Gastroesophageal sphincter (tissue), 4 donors: Measurements from ENCODE around the gene SERTAD1. TPM values are rescaled to one million over a fixed set of nuclear protein-coding genes. Genes with fewer than 3 reads are reported as not detected.

Experiments used
- ATAC-seq: fragments of 150-250 bp; one replicate; pipeline ENCODE4 v1.9.1; 2016; ENCODE audit warnings: mild to moderate bottlenecking, moderate library complexity
- H3K27ac ChIP-seq, 4 donors: fragments of 200-600 bp; sonication (generic) in 3 of 4; 1 replicate in 3 of 4; 2 replicates in 1 of 4; pipeline ENCODE4 v1.5.1; 2016 to 2019
- H3K27me3 ChIP-seq: fragments of 200-600 bp; sonication (generic); one replicate; pipeline ENCODE4 v1.5.1; 2019
- H3K36me3 ChIP-seq, 2 donors: fragments of 200-600 bp; sonication (generic); one replicate each; pipeline ENCODE4 v1.5.1; 2019; ENCODE audit warnings: control low read depth in 1 of 2
- H3K4me1 ChIP-seq, 3 donors: fragments of 200-600 bp; sonication (generic); 1 replicate in 2 of 3; 2 replicates in 1 of 3; pipeline ENCODE4 v1.5.1; 2016 to 2019; ENCODE audit warnings: control low read depth in 2 of 3
- H3K4me3 ChIP-seq, 2 donors: fragments of 200-600 bp; sonication (generic); one replicate each; pipeline ENCODE4 v1.5.1; 2019; ENCODE audit warnings: mild to moderate bottlenecking in 1 of 2, moderate library complexity in 1 of 2
- H3K9me3 ChIP-seq, 3 donors: fragments of 200-600 bp; sonication (generic); one replicate each; pipeline ENCODE4 v1.5.1; 2017 to 2019; ENCODE audit warnings: control low read depth in 2 of 3
- CTCF ChIP-seq, 4 experiments: fragments of 200-600 bp in 2 of 4; fragments of 450-650 bp in 2 of 4; sonication (generic) in 1 of 4; IDR thresholded peaks; one replicate each; pipeline ENCODE4 v1.5.1; 2017 to 2019; ENCODE audit warnings: antibody characterized with exemption in 4 of 4, mild to moderate bottlenecking in 2 of 4, moderate library complexity in 2 of 4
- EP300 ChIP-seq: sonication (generic); formaldehyde crosslinking; IDR thresholded peaks from one replicate; pipeline ENCODE4 v1.6.1; 2017; ENCODE audit warnings: antibody characterized with exemption, mild to moderate bottlenecking
- POLR2A ChIP-seq, 2 donors: fragments of 450-650 bp; IDR thresholded peaks; one replicate each; pipeline ENCODE4 v1.6.1; 2017; ENCODE audit warnings: antibody characterized with exemption in 2 of 2, mild to moderate bottlenecking in 2 of 2, moderate library complexity in 1 of 2
- POLR2AphosphoS5 ChIP-seq: sonication (generic); formaldehyde crosslinking; IDR thresholded peaks from one replicate; pipeline ENCODE4 v1.6.1; 2017; ENCODE audit warnings: antibody characterized with exemption
- WGBS, 2 donors: methylation state at CpG; one replicate each; pipeline ENCODE4 v1.1.5; 2018; ENCODE audit warnings: low coverage in 1 of 2; 5-methylcytosine and 5-hydroxymethylcytosine counted together
- total RNA-seq, 4 donors: library from RNA; depleted of rRNA; stranded (reverse); fragments of >200 nt; gene quantifications; one replicate each; pipeline ENCODE4 v1.1.0, GENCODE V29; 2016

The SERTAD1 gene
- total RNA-seq, 4 donors from 2014 or later = 16.6 to 22.1 (median 18.9) TPM

- peaks cover 0 to 55% of the 10 kb centered on the region in 2 donors for H3K36me3 ChIP-seq
- H3K4me1 ChIP-seq = no peaks in the 10 kb centered on the region
- no peak overlapping the region for H3K27ac ChIP-seq
- H3K4me3 ChIP-seq = no peak overlapping the region
- no peak for ATAC-seq
- 73 to 100% methylated on average over 2 to 6 of the region's 37 CpGs for WGBS, 2 donors
- no peak for TF ChIP-seq EP300
- no peak for TF ChIP-seq CTCF (IDR thresholded peaks at IDR 0.05)
- TF ChIP-seq POLR2AphosphoS5 = no peak
- no peak for TF ChIP-seq POLR2A (IDR thresholded peaks at IDR 0.05)
- no peaks in the 10 kb centered on the region for H3K27me3 ChIP-seq
- no peaks in the 10 kb centered on the region for H3K9me3 ChIP-seq
These were observed 45.4 kb downstream of the SERTAD1 start for GRCh38 chr19:40380199-40381037.

- Histone ChIP-seq H3K27me3 (no peaks in the 10 kb centered on the region), H3K4me1 (no peaks in the 10 kb centered on the region), H3K4me3 (no peak overlapping the region), H3K27ac (no peak overlapping the region), H3K9me3 (no peaks in the 10 kb centered on the region), H3K36me3 (peaks cover 0 to 62% of the 10 kb centered on the region in 2 donors)
- TF ChIP-seq POLR2AphosphoS5 = no peak
- no peak for TF ChIP-seq CTCF (IDR thresholded peaks at IDR 0.05)
- TF ChIP-seq EP300 = no peak
- no peak for TF ChIP-seq POLR2A (IDR thresholded peaks at IDR 0.05)
- ATAC-seq = no peak
- 66 to 90% methylated on average over 3 to 6 of the region's 11 CpGs for WGBS, 2 donors
These were observed 46.2 kb downstream of the SERTAD1 start for GRCh38 chr19:40379446-40380198.

- Histone ChIP-seq H3K27me3 (no peaks in the 10 kb centered on the region), H3K4me3 (no peak overlapping the region), H3K4me1 (no peaks in the 10 kb centered on the region), H3K9me3 (no peaks in the 10 kb centered on the region), H3K36me3 (peaks cover 0 to 74% of the 10 kb centered on the region in 2 donors), H3K27ac (no peak overlapping the region)
- no peak for ATAC-seq
- no CpG with 5 or more reads among the region's 2 CpGs for WGBS, 2 donors
- no peak for TF ChIP-seq POLR2AphosphoS5
These were observed 47.3 kb downstream of the SERTAD1 start for GRCh38 chr19:40378509-40378908.

GRCh38 chr19:40377876-40378385 lies 47.9 kb downstream of the SERTAD1 start:
- Histone ChIP-seq H3K9me3 (no peaks in the 10 kb centered on the region), H3K4me3 (no peak overlapping the region), H3K27me3 (no peaks in the 10 kb centered on the region), H3K27ac (no peak overlapping the region), H3K4me1 (no peaks in the 10 kb centered on the region), H3K36me3 (peaks cover 0 to 79% of the 10 kb centered on the region in 2 donors)
- WGBS, 2 donors = 60% methylated on average over 1 of the region's 25 CpGs; no CpG with 5 or more reads in 1 of the 2 donors
- no peak for TF ChIP-seq EP300
- TF ChIP-seq POLR2A (IDR thresholded peaks at IDR 0.05) = no peak
- TF ChIP-seq CTCF (IDR thresholded peaks at IDR 0.05) = no peak
- TF ChIP-seq POLR2AphosphoS5 = no peak
- no peak for ATAC-seq

GRCh38 chr19:40376286-40376862 lies 49.4 kb downstream of the SERTAD1 start:
- WGBS, 2 donors = 88% methylated on average over 1 of the region's 17 CpGs; no CpG with 5 or more reads in 1 of the 2 donors
- Histone ChIP-seq H3K9me3 (no peaks in the 10 kb centered on the region), H3K4me1 (no peaks in the 10 kb centered on the region), H3K36me3 (peaks cover 0 to 95% of the 10 kb centered on the region in 2 donors), H3K27me3 (no peaks in the 10 kb centered on the region), H3K4me3 (no peak overlapping the region), H3K27ac (no peak overlapping the region)
- ATAC-seq = no peak
- TF ChIP-seq CTCF (IDR thresholded peaks at IDR 0.05) (no peak), POLR2A (IDR thresholded peaks at IDR 0.05) (no peak), POLR2AphosphoS5 (no peak), EP300 (no peak)
